Ovary (tissue), 3 donors: ENCODE results near the gene MT1H.

Experiments used
- EP300 ChIP-seq: sonication (generic); formaldehyde crosslinking; IDR thresholded peaks from one replicate; pipeline ENCODE4 v1.6.1; 2017; ENCODE audit warnings: antibody characterized with exemption
- POLR2A ChIP-seq: fragments of 450-650 bp; IDR thresholded peaks from one replicate; pipeline ENCODE4 v1.6.1; 2017; ENCODE audit warnings: antibody characterized with exemption, mild to moderate bottlenecking, moderate library complexity
- TF ChIP-seq, protein P1 (sequence below), 3 donors: fragments of 450-650 bp in 2 of 3; fragments of 200-600 bp in 1 of 3; IDR thresholded peaks; one replicate each; pipeline versions ENCODE4 v1.5.1 to v1.8.0; 2016 to 2022; ENCODE audit warnings: antibody characterized with exemption in 3 of 3, mild to moderate bottlenecking in 1 of 3
- donor health status: DM: no; HTN: no; CAD: no.

DNA sequence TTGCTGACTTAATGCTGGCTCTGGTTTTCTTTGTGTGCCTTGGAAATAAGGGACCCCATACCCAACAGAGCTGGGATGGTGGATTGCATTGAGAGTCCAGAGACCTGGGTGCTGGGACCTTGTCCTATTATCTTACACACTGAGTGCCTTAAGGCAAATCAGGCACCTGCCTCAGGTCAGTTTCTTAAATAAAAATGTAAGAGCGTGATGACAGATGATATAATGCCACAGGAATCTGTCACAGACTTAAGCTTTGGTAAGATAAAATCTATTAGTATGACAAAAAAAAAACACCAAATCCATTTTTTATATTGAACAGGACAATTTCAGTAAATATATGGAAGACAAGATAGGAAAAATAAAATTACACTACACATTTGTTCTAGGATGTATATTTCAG, 29.5 kb upstream of the MT1H start:
- TF ChIP-seq, protein P1, sequence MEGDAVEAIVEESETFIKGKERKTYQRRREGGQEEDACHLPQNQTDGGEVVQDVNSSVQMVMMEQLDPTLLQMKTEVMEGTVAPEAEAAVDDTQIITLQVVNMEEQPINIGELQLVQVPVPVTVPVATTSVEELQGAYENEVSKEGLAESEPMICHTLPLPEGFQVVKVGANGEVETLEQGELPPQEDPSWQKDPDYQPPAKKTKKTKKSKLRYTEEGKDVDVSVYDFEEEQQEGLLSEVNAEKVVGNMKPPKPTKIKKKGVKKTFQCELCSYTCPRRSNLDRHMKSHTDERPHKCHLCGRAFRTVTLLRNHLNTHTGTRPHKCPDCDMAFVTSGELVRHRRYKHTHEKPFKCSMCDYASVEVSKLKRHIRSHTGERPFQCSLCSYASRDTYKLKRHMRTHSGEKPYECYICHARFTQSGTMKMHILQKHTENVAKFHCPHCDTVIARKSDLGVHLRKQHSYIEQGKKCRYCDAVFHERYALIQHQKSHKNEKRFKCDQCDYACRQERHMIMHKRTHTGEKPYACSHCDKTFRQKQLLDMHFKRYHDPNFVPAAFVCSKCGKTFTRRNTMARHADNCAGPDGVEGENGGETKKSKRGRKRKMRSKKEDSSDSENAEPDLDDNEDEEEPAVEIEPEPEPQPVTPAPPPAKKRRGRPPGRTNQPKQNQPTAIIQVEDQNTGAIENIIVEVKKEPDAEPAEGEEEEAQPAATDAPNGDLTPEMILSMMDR (IDR thresholded peaks at IDR 0.05), result no peak
- TF ChIP-seq POLR2A (no peak), EP300 (no peak)
